Uterus (tissue), 4 donors: ENCODE measurements around the gene CAMTA1. TPM values are rescaled to one million over a fixed set of nuclear protein-coding genes. Genes with fewer than 3 reads are reported as not detected.

ENCODE experiments used
- DNase-seq, 2 donors: peaks; one replicate each; pipeline ENCODE4 v3.0.0-alpha.2; 2019 to 2020
- H3K27ac ChIP-seq, 2 donors: fragments of 200-600 bp; sonication (generic); 1 replicate in 1 of 2; 2 replicates in 1 of 2; pipeline ENCODE4 v1.5.1; 2016 to 2018
- H3K27me3 ChIP-seq, 2 donors: fragments of 200-600 bp; sonication (generic); one replicate each; pipeline ENCODE4 v1.5.1; 2018 to 2019; ENCODE audit warnings: control low read depth in 1 of 2
- H3K36me3 ChIP-seq, 2 donors: fragments of 200-600 bp; sonication (generic); one replicate each; pipeline ENCODE4 v1.5.1; 2019; ENCODE audit warnings: control low read depth in 1 of 2
- H3K4me1 ChIP-seq, 2 donors: fragments of 200-600 bp; sonication (generic); one replicate each; pipeline ENCODE4 v1.5.1; 2018 to 2019; ENCODE audit warnings: control low read depth in 1 of 2
- H3K4me3 ChIP-seq, 2 donors: fragments of 200-600 bp; sonication (generic); 1 replicate in 1 of 2; 2 replicates in 1 of 2; pipeline ENCODE4 v1.5.1; 2018 to 2019; ENCODE audit warnings: mild to moderate bottlenecking in 1 of 2
- H3K9me3 ChIP-seq, 2 donors: fragments of 200-600 bp; sonication (generic); one replicate each; pipeline ENCODE4 v1.5.1; 2019; ENCODE audit warnings: control low read depth in 1 of 2
- CTCF ChIP-seq, 4 experiments: fragments of 200-600 bp in 2 of 4; fragments of 450-650 bp in 2 of 4; sonication (generic) in 2 of 4; IDR thresholded peaks; one replicate each; pipeline ENCODE4 v1.5.1; 2016 to 2019; ENCODE audit warnings: antibody characterized with exemption in 4 of 4, mild to moderate bottlenecking in 2 of 4, moderate library complexity in 1 of 4
- POLR2A ChIP-seq, 2 donors: fragments of 450-650 bp; IDR thresholded peaks; one replicate each; pipeline ENCODE4 v1.6.1; 2016; ENCODE audit warnings: antibody characterized with exemption in 2 of 2, mild to moderate bottlenecking in 1 of 2, moderate library complexity in 1 of 2
- intact Hi-C: fragments of 100-400 bp; cut with DNase I; formaldehyde crosslinking; loops from one replicate; pipeline ENCODE4 v1.15.1; 2023; ENCODE audit warnings: low total_unique reads
- total RNA-seq, 4 donors: library from RNA; depleted of rRNA in 3 of 4; stranded (reverse); fragments of >200 nt in 3 of 4; gene quantifications; one replicate each; pipeline versions ENCODE4 v1.1.0 to v1.2.4, GENCODE V29; 2014 to 2023
- donor health status: DM: yes; HTN: yes; CAD: no.

CAMTA1 gene
- total RNA-seq, 4 donors from 2014 or later: 29.7 to 427 (median 64.8) TPM

GRCh38 chr1:7727809-7728471 is 942.7 kb downstream of the CAMTA1 start:
- DNase-seq: no peak
- H3K4me3 ChIP-seq: no peak overlapping the region
- H3K36me3 ChIP-seq: no peaks in the 10 kb centered on the region
- intact Hi-C loops: no loop called here
- no peaks in the 10 kb centered on the region for H3K27me3 ChIP-seq
- no peak overlapping the region for H3K27ac ChIP-seq
- no peaks in the 10 kb centered on the region for H3K4me1 ChIP-seq
- no peaks in the 10 kb centered on the region for H3K9me3 ChIP-seq
- TF ChIP-seq POLR2A (IDR thresholded peaks at IDR 0.05) (no peak), CTCF (IDR thresholded peaks at IDR 0.05) (no peak)

- intact Hi-C loops: no loop called here
- no peak for DNase-seq
- H3K27ac ChIP-seq: no peak overlapping the region
- no peaks in the 10 kb centered on the region for H3K36me3 ChIP-seq
- H3K4me3 ChIP-seq: no peak overlapping the region
- no peaks in the 10 kb centered on the region for H3K9me3 ChIP-seq
- TF ChIP-seq POLR2A (IDR thresholded peaks at IDR 0.05) (no peak), CTCF (IDR thresholded peaks at IDR 0.05) (no peak)
- no peaks in the 10 kb centered on the region for H3K27me3 ChIP-seq
- H3K4me1 ChIP-seq: no peaks in the 10 kb centered on the region
These were observed 944.5 kb downstream of the CAMTA1 start for GRCh38 chr1:7729761-7730160.

GRCh38 chr1:7732331-7732730 is 947.1 kb downstream of the CAMTA1 start:
- TF ChIP-seq CTCF (IDR thresholded peaks at IDR 0.05) (no peak), POLR2A (IDR thresholded peaks at IDR 0.05) (no peak)
- Histone ChIP-seq H3K4me1 (no peaks in the 10 kb centered on the region), H3K4me3 (no peak overlapping the region), H3K27ac (no peak overlapping the region), H3K27me3 (no peaks in the 10 kb centered on the region), H3K36me3 (no peaks in the 10 kb centered on the region), H3K9me3 (no peaks in the 10 kb centered on the region)
- intact Hi-C loops: no loop called here
- DNase-seq: no peak

- TF ChIP-seq CTCF (IDR thresholded peaks at IDR 0.05) (no peak), POLR2A (IDR thresholded peaks at IDR 0.05) (no peak)
- Histone ChIP-seq H3K36me3 (no peaks in the 10 kb centered on the region), H3K27me3 (no peaks in the 10 kb centered on the region), H3K9me3 (no peaks in the 10 kb centered on the region), H3K4me3 (no peak overlapping the region), H3K27ac (no peak overlapping the region), H3K4me1 (no peaks in the 10 kb centered on the region)
- no peak for DNase-seq
- intact Hi-C loops: no loop called here
These were observed 948.0 kb downstream of the CAMTA1 start for GRCh38 chr1:7733276-7733675.

GRCh38 chr1:7738044-7738443 is 952.8 kb downstream of the CAMTA1 start:
- no peaks in the 10 kb centered on the region for H3K36me3 ChIP-seq
- H3K9me3 ChIP-seq: no peaks in the 10 kb centered on the region
- no peak for DNase-seq
- H3K27ac ChIP-seq: no peak overlapping the region
- H3K4me1 ChIP-seq: no peaks in the 10 kb centered on the region
- no peaks in the 10 kb centered on the region for H3K27me3 ChIP-seq
- no peak for TF ChIP-seq CTCF (IDR thresholded peaks at IDR 0.05)
- TF ChIP-seq POLR2A (IDR thresholded peaks at IDR 0.05): no peak
- no peak overlapping the region for H3K4me3 ChIP-seq
- intact Hi-C loops: no loop called here
